H9 (cell line): ENCODE data around the gene CTNNA3. TPM values are rescaled to one million over a fixed set of nuclear protein-coding genes. Genes with fewer than 3 reads are reported as not detected.

Experiments used
- DNase-seq: peaks from one replicate; pipeline ENCODE4 v3.0.0-alpha.2; 2017
- H2AFZ ChIP-seq: one replicate; pipeline ENCODE4 v1.6.1; 2013; ENCODE audit warnings: mild to moderate bottlenecking, low read length, control low read depth, moderate library complexity
- H2AK5ac ChIP-seq: 2 replicates; pipeline ENCODE4 v1.6.1; 2013; ENCODE audit warnings: low read length, control low read depth, mixed read lengths; ENCODE audit not compliant: insufficient read length
- H2BK120ac ChIP-seq: one replicate; pipeline ENCODE4 v1.6.1; 2013; ENCODE audit warnings: low read depth, mild to moderate bottlenecking, low read length, control low read depth, inconsistent platforms; ENCODE audit not compliant: poor library complexity, severe bottlenecking
- H2BK12ac ChIP-seq: 2 replicates; pipeline ENCODE4 v1.6.1; 2013; ENCODE audit warnings: low read length, control low read depth, mixed read lengths, low read depth; ENCODE audit not compliant: insufficient read length
- H2BK15ac ChIP-seq: 2 replicates; pipeline ENCODE4 v1.6.1; 2013; ENCODE audit warnings: low read depth, low read length, control low read depth
- H2BK20ac ChIP-seq: one replicate; pipeline ENCODE4 v1.6.1; 2013; ENCODE audit warnings: low read depth, mild to moderate bottlenecking, low read length, control low read depth, inconsistent platforms; ENCODE audit not compliant: poor library complexity, severe bottlenecking
- H2BK5ac ChIP-seq: 2 replicates; pipeline ENCODE4 v1.6.1; 2013; ENCODE audit warnings: low read length, control low read depth, mixed read lengths; ENCODE audit not compliant: insufficient read length
- H3K14ac ChIP-seq: 2 replicates; pipeline ENCODE4 v1.6.1; 2013; ENCODE audit warnings: low read length, control low read depth; ENCODE audit not compliant: insufficient read depth
- H3K18ac ChIP-seq: 2 replicates; pipeline ENCODE4 v1.6.1; 2013; ENCODE audit warnings: low read depth, mild to moderate bottlenecking, mixed read lengths, low read length, control low read depth; ENCODE audit not compliant: insufficient read length
- H3K23ac ChIP-seq: 2 replicates; pipeline ENCODE4 v1.6.1; 2013; ENCODE audit warnings: low read length, control low read depth, mixed read lengths, low read depth; ENCODE audit not compliant: insufficient read length
- H3K23me2 ChIP-seq: 2 replicates; pipeline ENCODE4 v1.6.1; 2013; ENCODE audit warnings: low read depth, mild to moderate bottlenecking, mixed read lengths, low read length, control low read depth; ENCODE audit not compliant: insufficient read length, poor library complexity, severe bottlenecking
- H3K27ac ChIP-seq: 2 replicates; pipeline ENCODE4 v1.5.1; 2013; ENCODE audit warnings: low read length, control low read depth, mixed read lengths, low read depth; ENCODE audit not compliant: insufficient read length
- H3K27me3 ChIP-seq: 2 replicates; pipeline ENCODE4 v1.6.1; 2013; ENCODE audit warnings: low read length, control low read depth, inconsistent platforms; ENCODE audit not compliant: insufficient read depth
- H3K4ac ChIP-seq: 2 replicates; pipeline ENCODE4 v1.6.1; 2013; ENCODE audit warnings: low read depth, mild to moderate bottlenecking, control low read depth, inconsistent platforms, low read length, moderate library complexity
- H3K4me1 ChIP-seq: 2 replicates; pipeline ENCODE4 v1.6.1; 2013; ENCODE audit warnings: low read length, control low read depth, inconsistent platforms; ENCODE audit not compliant: insufficient read depth
- H3K4me2 ChIP-seq: 2 replicates; pipeline ENCODE4 v1.6.1; 2013; ENCODE audit warnings: low read length, control low read depth, mixed read lengths; ENCODE audit not compliant: insufficient read length, insufficient read depth
- H3K56ac ChIP-seq: 2 replicates; pipeline ENCODE4 v1.6.1; 2013; ENCODE audit warnings: low read depth, mild to moderate bottlenecking, mixed read lengths, low read length, control low read depth; ENCODE audit not compliant: insufficient read length
- H3K79me1 ChIP-seq: 2 replicates; pipeline ENCODE4 v1.6.1; 2013; ENCODE audit warnings: low read depth, mild to moderate bottlenecking, moderate library complexity, low read length, control low read depth, inconsistent platforms; ENCODE audit not compliant: insufficient read depth, poor library complexity, severe bottlenecking
- H3K79me2 ChIP-seq: 2 replicates; pipeline ENCODE4 v1.6.1; 2013; ENCODE audit warnings: low read length, control low read depth, inconsistent platforms; ENCODE audit not compliant: insufficient read depth
- H3K9ac ChIP-seq: 2 replicates; pipeline ENCODE4 v1.6.1; 2013; ENCODE audit warnings: low read length, control low read depth, mixed read lengths; ENCODE audit not compliant: insufficient read length; ENCODE audit errors: extremely low read depth
- H3K9me3 ChIP-seq: one replicate; pipeline ENCODE4 v1.6.1; 2013; ENCODE audit warnings: low read depth, low read length, inconsistent platforms; ENCODE audit not compliant: control insufficient read depth
- H3T11ph ChIP-seq: one replicate; pipeline ENCODE4 v1.6.1; 2013; ENCODE audit warnings: mild to moderate bottlenecking, low read length, control low read depth, inconsistent platforms
- H4K20me1 ChIP-seq: one replicate; pipeline ENCODE4 v1.6.1; 2013; ENCODE audit not compliant: control insufficient read depth, insufficient read length, insufficient read depth
- H4K5ac ChIP-seq: 2 replicates; pipeline ENCODE4 v1.6.1; 2013; ENCODE audit warnings: low read depth, mild to moderate bottlenecking, mixed read lengths, low read length, control low read depth; ENCODE audit not compliant: insufficient read length
- H4K8ac ChIP-seq: replicated peaks from 2 replicates; pipeline ENCODE4 v1.6.1; 2013; ENCODE audit warnings: low read length, control low read depth, mixed read lengths, low read depth; ENCODE audit not compliant: insufficient read length
- H4K91ac ChIP-seq: 2 replicates; pipeline ENCODE4 v1.6.1; 2013; ENCODE audit warnings: low read depth, mild to moderate bottlenecking, moderate library complexity, mixed read lengths, low read length, control low read depth; ENCODE audit not compliant: insufficient read length
- H3K27ac Mint-ChIP-seq, 3 experiments: 2 replicates in 2 of 3; 3 replicates in 1 of 3; pipeline ENCODE4 v1.8.0; 2020 to 2021; ENCODE audit warnings: mixed read lengths in 3 of 3, mild to moderate bottlenecking in 1 of 3, moderate library complexity in 1 of 3
- H3K27me3 Mint-ChIP-seq: 2 replicates; pipeline ENCODE4 v1.8.0; 2021; ENCODE audit warnings: low read depth, mild to moderate bottlenecking, moderate library complexity, mixed read lengths
- H3K36me3 Mint-ChIP-seq, 3 experiments: 2 replicates in 2 of 3; 3 replicates in 1 of 3; pipeline ENCODE4 v1.8.0; 2020 to 2021; ENCODE audit warnings: low read depth in 3 of 3, mixed read lengths in 3 of 3; ENCODE audit not compliant: insufficient read depth in 1 of 3
- H3K4me1 Mint-ChIP-seq, 2 experiments: 2 replicates each; pipeline ENCODE4 v1.8.0; 2020; ENCODE audit warnings: mixed read lengths in 2 of 2
- H3K4me3 Mint-ChIP-seq, 2 experiments: 2 replicates in 1 of 2; 3 replicates in 1 of 2; pipeline ENCODE4 v1.8.0; 2020 to 2021; ENCODE audit warnings: mild to moderate bottlenecking in 2 of 2, mixed read lengths in 2 of 2, moderate library complexity in 1 of 2
- H3K9me3 Mint-ChIP-seq, 2 experiments: 2 replicates in 1 of 2; 3 replicates in 1 of 2; pipeline ENCODE4 v1.8.0; 2020; ENCODE audit warnings: mild to moderate bottlenecking in 2 of 2, mixed read lengths in 2 of 2, moderate library complexity in 1 of 2
- WGBS: extraction: QIAGEN DNeasy Blood & Tissue Kit; methylation state at CpG from one replicate; pipeline ENCODE4 v1.1.7; 2013; ENCODE audit warnings: missing lambda C conversion rate, low lambda C conversion rate, mixed read lengths; ENCODE audit not compliant: insufficient read length; ENCODE audit errors: extremely low coverage; 5-methylcytosine and 5-hydroxymethylcytosine counted together
- total RNA-seq: library from RNA; stranded (reverse); gene quantifications from 2 replicates; pipeline ENCODE4 v1.2.1, GENCODE V29; 2021
- TF ChIP-seq, protein P1 (sequence below): fragments of 200-600 bp; sonication (generic); conservative IDR thresholded peaks from 3 replicates; pipeline ENCODE4 v1.8.0; 2021; ENCODE audit warnings: antibody characterized with exemption, mild to moderate bottlenecking

CTNNA3 gene
- total RNA-seq, 1 experiment from 2014 or later: 3.3 TPM

GRCh38 chr10:67005981-67006380 is 690.0 kb downstream of the CTNNA3 start:
- Histone ChIP-seq H2AK5ac (no peak overlapping the region), H3K9me3 (no peaks in the 10 kb centered on the region), H3K4ac (no peak overlapping the region), H3K79me1 (no peaks in the 10 kb centered on the region), H2BK15ac (no peak overlapping the region), H2BK120ac (no peak overlapping the region), H2BK12ac (no peak overlapping the region), H4K5ac (no peak overlapping the region), H3K14ac (no peak overlapping the region), H4K91ac (no peak overlapping the region), H2BK5ac (no peak overlapping the region), H2AFZ (no peak overlapping the region), H3T11ph (no peak overlapping the region), H4K8ac (no peak overlapping the region), H3K4me2 (no peak overlapping the region), H3K23me2 (no peaks in the 10 kb centered on the region), H3K18ac (no peak overlapping the region), H3K27me3 (no peaks in the 10 kb centered on the region), H3K27ac (no peak overlapping the region), H3K56ac (no peak overlapping the region), H3K23ac (no peak overlapping the region), H3K9ac (no peak overlapping the region), H4K20me1 (no peaks in the 10 kb centered on the region), H3K4me1 (no peaks in the 10 kb centered on the region), H3K79me2 (no peaks in the 10 kb centered on the region), H2BK20ac (no peak overlapping the region)
- TF ChIP-seq, protein P1, sequence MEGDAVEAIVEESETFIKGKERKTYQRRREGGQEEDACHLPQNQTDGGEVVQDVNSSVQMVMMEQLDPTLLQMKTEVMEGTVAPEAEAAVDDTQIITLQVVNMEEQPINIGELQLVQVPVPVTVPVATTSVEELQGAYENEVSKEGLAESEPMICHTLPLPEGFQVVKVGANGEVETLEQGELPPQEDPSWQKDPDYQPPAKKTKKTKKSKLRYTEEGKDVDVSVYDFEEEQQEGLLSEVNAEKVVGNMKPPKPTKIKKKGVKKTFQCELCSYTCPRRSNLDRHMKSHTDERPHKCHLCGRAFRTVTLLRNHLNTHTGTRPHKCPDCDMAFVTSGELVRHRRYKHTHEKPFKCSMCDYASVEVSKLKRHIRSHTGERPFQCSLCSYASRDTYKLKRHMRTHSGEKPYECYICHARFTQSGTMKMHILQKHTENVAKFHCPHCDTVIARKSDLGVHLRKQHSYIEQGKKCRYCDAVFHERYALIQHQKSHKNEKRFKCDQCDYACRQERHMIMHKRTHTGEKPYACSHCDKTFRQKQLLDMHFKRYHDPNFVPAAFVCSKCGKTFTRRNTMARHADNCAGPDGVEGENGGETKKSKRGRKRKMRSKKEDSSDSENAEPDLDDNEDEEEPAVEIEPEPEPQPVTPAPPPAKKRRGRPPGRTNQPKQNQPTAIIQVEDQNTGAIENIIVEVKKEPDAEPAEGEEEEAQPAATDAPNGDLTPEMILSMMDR: no peak
- no CpG with 5 or more reads among the region's 1 CpG for WGBS
- no peak overlapping the region for H3K4me3 Mint-ChIP-seq
- DNase-seq: no peak
- no peaks in the 10 kb centered on the region for H3K36me3 Mint-ChIP-seq
- no peaks in the 10 kb centered on the region for H3K27me3 Mint-ChIP-seq
- H3K27ac Mint-ChIP-seq: no peak overlapping the region; a peak in 1 of 7 replicates
- no peaks in the 10 kb centered on the region for H3K9me3 Mint-ChIP-seq
- H3K4me1 Mint-ChIP-seq: peaks cover 0 to 3% of the 10 kb centered on the region in 2 experiments; a peak in 1 of 4 replicates
